Muscle of back (tissue), 11 donors: ENCODE data around the gene TTYH3. TPM values are rescaled to one million over a fixed set of nuclear protein-coding genes. Genes with fewer than 3 reads are reported as not detected.
"Not testable (repeated sequence)": the region's sequence is repeated elsewhere in the genome, so short reads cannot be mapped to it uniquely, and the experiment has no call there.

Experiments
- DNase-seq, 3 donors: peaks; one replicate each; pipeline versions ENCODE4 v3.0.0 to v3.0.0-alpha.2; 2013
- polyA plus RNA-seq, 10 donors: library from polyadenylated mRNA; unstranded; fragments of 120-200 nt; gene quantifications; one replicate each; pipeline ENCODE4 v1.2.1, GENCODE V29; 2013; ENCODE audit not compliant: insufficient read length in 10 of 10

The TTYH3 gene
- polyA plus RNA-seq, 10 donors: 61.1 to 129 (median 82.9) TPM

- no peak for DNase-seq
Observed at GRCh38 chr7:2598154-2598823, 33.5 kb upstream of the TTYH3 start.

- DNase-seq: no peak
Observed at GRCh38 chr7:2601065-2601464, 30.7 kb upstream of the TTYH3 start.

- no peak for DNase-seq
Observed at GRCh38 chr7:2601907-2602306, 29.9 kb upstream of the TTYH3 start.

- DNase-seq: no peak
Observed at GRCh38 chr7:2602406-2603043, 29.3 kb upstream of the TTYH3 start.

GRCh38 chr7:2603044-2603965, 28.5 kb upstream of the TTYH3 start:
- no peak for DNase-seq

- no peak for DNase-seq
Observed at GRCh38 chr7:2604608-2605174, 27.1 kb upstream of the TTYH3 start.

GRCh38 chr7:2605608-2606538, 25.9 kb upstream of the TTYH3 start:
- no peak for DNase-seq

- DNase-seq: peak in 1 of 3 donors; percentile 40
Observed at GRCh38 chr7:2606539-2606936, 25.2 kb upstream of the TTYH3 start.

GRCh38 chr7:2607122-2607922, 24.5 kb upstream of the TTYH3 start:
- DNase-seq: peak in 1 of 3 donors; percentile 65

- DNase-seq: no peak
Observed at GRCh38 chr7:2607923-2608904, 23.6 kb upstream of the TTYH3 start.

- peak in 1 of 3 donors; percentile 81 for DNase-seq
Observed at GRCh38 chr7:2608921-2609411, 22.8 kb upstream of the TTYH3 start.

GRCh38 chr7:2609646-2610045, 22.1 kb upstream of the TTYH3 start:
- not testable (repeated sequence) for DNase-seq

GRCh38 chr7:2610466-2610865, 21.3 kb upstream of the TTYH3 start:
- DNase-seq: no peak

GRCh38 chr7:2610898-2611297, 20.9 kb upstream of the TTYH3 start:
- DNase-seq: peak in 1 of 3 donors; percentile 68

- DNase-seq: no peak
Observed at GRCh38 chr7:2611401-2611800, 20.4 kb upstream of the TTYH3 start.

- DNase-seq: no peak
Observed at GRCh38 chr7:2611922-2612321, 19.9 kb upstream of the TTYH3 start.

GRCh38 chr7:2612445-2613097, 19.2 kb upstream of the TTYH3 start:
- no peak for DNase-seq
